ENCODE data around the gene TMEM119.

The TMEM119 gene

DNA sequence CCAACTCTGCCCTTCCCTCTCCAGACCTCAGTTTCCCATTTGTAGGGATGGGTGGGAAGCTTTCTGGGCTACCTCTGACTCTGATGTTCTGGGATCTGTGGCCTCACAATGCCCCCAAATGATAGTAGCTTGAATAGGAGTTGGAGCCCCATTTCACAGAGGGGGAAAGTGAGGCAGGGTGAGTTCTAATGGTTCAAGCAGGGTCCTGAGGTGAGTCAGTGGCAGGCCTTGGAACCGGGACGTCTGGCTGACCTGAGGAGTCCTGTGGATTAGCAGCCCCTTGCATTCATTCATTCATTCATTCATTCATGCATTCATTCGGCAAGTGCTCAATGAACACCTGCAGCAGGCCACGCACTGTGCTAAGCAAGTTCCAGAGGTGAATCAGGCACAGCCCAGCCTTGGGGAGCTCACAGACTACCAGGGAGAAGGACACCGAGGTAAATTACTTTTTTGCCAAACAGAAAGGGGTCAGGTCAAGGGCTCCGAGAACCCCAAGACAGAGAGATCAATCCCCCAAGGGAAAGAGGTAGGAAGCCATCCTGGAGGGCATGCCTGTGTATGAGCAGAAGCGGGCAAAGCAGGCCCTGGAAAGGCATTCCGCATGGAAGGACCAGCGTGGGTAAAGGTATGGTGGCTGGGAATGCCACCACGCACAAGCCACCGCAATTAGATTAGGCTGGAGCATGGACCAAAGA, 818 bp upstream of the TMEM119 start:
- Histone ChIP-seq H3K4me3 (ENCODE audit: low read length) (no peak overlapping the region), H3K9ac (ENCODE audit: low read length) (no peak overlapping the region), H2BK5ac (ENCODE audit: low read length) (no peak overlapping the region), H3K23ac (ENCODE audit: low read length) (no peak overlapping the region), H2AK5ac (ENCODE audit: low read length) (no peak overlapping the region), H3K27me3 (ENCODE audit: insufficient read depth, low read length, poor library complexity) (no peaks in the 10 kb centered on the region), H3K36me3 (ENCODE audit: control insufficient read depth, insufficient read depth, low read length) (no peaks in the 10 kb centered on the region), H3K18ac (ENCODE audit: low read length) (no peak overlapping the region), H3K79me1 (ENCODE audit: low read length) (no peaks in the 10 kb centered on the region), H3K79me2 (ENCODE audit: control insufficient read depth, insufficient read depth, low read length) (no peaks in the 10 kb centered on the region), H3K56ac (ENCODE audit: low read length) (peak overlapping the region; percentile 56), H3K4me2 (ENCODE audit: low read length) (no peak overlapping the region), H4K8ac (ENCODE audit: low read depth, low read length) (no peak overlapping the region), H2BK15ac (replicated peaks; ENCODE audit: low read depth) (no peak overlapping the region), H3K4ac (ENCODE audit: low read depth, low read length) (no peak overlapping the region), H3K4me1 (ENCODE audit: control insufficient read depth, low read depth, low read length) (no peaks in the 10 kb centered on the region), H3K27ac (ENCODE audit: low read depth, low read length) (no peak overlapping the region), H4K5ac (ENCODE audit: low read length) (no peak overlapping the region), H2BK120ac (ENCODE audit: low read depth, low read length) (no peak overlapping the region)
- no CpG with 5 or more reads among the region's 11 CpGs for WGBS (ENCODE audit: extremely low coverage, insufficient coverage, low lambda C conversion rate)
- no peak for DNase-seq

DNA sequence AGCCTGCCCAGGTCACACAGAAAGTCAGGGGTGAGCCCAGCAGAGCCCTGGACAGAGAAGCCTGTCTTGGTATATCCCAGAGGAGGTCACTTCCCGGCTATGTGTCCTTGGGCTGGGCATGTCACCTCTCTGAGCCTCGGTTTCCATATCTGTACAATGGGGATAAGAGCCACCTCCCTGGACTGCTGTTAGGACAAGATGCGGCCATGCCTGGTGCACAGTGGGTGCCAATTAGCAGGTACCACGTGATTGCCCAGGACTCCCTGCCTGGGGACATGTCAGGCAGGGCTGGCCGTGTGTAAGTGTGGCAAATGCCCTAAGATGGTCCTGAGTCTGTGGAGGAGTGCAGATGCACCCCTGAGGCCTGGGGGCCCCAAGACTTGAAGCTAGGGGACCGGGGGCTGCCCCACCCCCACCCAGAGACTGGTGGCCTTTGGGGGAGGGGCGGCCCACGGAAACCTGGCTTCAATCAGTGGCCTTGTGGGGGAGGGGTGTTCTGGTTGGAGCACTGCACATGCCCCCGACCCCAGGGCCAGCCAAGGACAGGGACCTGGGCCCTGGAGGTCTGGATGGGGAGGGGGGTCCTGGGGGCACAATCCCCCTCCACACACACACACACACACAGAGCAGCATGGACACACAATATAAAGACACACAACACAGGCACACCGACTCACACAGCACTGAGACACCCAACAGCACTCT, 878 bp downstream of the TMEM119 start:
- Histone ChIP-seq H3K36me3 (ENCODE audit: control insufficient read depth, insufficient read depth, low read length) (no peaks in the 10 kb centered on the region), H3K4me2 (ENCODE audit: low read length) (no peak overlapping the region), H3K79me1 (ENCODE audit: low read length) (no peaks in the 10 kb centered on the region), H2AK5ac (ENCODE audit: low read length) (no peak overlapping the region), H3K23ac (ENCODE audit: low read length) (no peak overlapping the region), H3K56ac (ENCODE audit: low read length) (no peak overlapping the region), H2BK120ac (ENCODE audit: low read depth, low read length) (no peak overlapping the region), H3K18ac (ENCODE audit: low read length) (no peak overlapping the region), H3K27ac (ENCODE audit: low read depth, low read length) (no peak overlapping the region), H3K9ac (ENCODE audit: low read length) (no peak overlapping the region), H3K27me3 (ENCODE audit: insufficient read depth, low read length, poor library complexity) (no peaks in the 10 kb centered on the region), H4K8ac (ENCODE audit: low read depth, low read length) (no peak overlapping the region), H3K4me3 (ENCODE audit: low read length) (no peak overlapping the region), H2BK5ac (ENCODE audit: low read length) (no peak overlapping the region), H4K5ac (ENCODE audit: low read length) (no peak overlapping the region), H3K79me2 (ENCODE audit: control insufficient read depth, insufficient read depth, low read length) (no peaks in the 10 kb centered on the region), H2BK15ac (replicated peaks; ENCODE audit: low read depth) (no peak overlapping the region), H3K4me1 (ENCODE audit: control insufficient read depth, low read depth, low read length) (no peaks in the 10 kb centered on the region), H3K4ac (ENCODE audit: low read depth, low read length) (no peak overlapping the region)
- WGBS (ENCODE audit: extremely low coverage, insufficient coverage, low lambda C conversion rate) = no CpG with 5 or more reads among the region's 10 CpGs
- no peak for DNase-seq

DNA sequence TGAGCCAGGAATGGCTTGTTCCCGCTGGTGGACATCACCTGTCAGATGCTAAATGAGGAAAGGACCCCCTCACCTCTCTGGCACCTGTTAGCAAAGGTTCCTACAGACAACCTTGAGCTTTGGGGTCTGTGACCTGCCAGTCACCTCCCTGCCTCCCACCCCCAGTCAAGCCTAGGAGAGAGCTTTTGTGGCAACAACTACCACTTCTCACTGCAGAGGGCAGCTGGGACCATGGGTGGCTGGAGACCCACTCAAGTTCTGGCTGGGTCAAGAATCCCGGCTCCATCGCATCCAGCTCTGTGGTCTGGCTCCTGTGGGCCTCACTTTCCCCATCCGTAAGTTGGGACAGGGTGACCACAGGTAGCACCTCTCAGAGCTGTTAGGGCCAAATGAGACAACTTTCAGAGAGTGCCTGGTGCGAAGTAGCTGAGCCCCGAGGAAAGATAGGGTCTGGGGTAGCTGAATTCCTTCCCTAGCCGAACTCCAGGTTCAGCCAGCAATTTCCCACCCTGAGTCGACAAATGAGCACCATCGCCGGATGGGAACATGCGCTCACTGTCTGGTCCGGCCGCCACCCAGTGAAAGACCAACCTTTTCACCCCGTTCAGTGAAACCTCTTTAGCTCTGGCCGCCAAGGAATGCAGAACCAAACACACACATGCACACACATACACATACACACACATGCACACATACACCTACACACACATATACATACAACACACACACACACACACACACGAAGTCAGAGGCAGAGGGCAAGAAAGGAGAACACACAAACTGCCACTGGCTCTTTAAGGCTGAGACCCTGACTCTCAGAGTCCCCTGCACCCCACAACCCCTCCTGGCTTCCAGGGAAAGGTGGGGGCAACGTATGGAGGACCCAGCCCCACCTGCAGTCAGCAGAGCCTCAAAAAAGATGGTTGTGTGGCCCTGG, 1.9 kb downstream of the TMEM119 start:
- no peak overlapping the region for H3K4me3 ChIP-seq (ENCODE audit: low read length)
- H2BK120ac ChIP-seq (ENCODE audit: low read depth, low read length) = no peak overlapping the region

DNA sequence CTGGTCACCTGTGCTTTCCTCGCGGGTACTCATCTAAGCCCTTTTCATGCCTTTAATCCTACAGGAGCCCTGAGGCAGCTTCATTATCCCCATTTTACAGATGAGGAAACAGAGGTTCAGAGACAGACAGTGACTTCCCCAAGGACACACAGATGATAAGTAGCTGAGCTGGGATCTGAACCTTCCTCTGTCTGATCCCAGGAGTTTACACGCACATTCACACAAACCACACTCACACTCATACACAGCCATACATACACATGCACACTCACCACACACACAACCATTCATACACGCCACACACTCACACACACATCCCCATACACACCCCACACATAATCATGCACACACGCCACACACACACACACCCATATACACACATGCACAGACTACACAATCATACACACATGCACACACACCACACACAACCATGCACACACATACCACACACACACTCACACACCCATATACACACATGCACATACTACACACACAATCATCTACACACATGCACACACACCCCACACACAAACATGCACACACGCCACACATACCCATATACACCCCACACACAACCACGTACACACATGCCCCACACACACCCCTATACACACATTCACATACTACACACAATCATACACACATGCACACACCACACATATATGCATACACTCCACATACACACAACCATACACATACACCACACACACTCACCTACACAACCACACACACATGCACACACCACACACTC, 2.7 kb downstream of the TMEM119 start:
- Histone ChIP-seq H3K79me1 (ENCODE audit: low read length) (no peaks in the 10 kb centered on the region), H2AK5ac (ENCODE audit: low read length) (no peak overlapping the region), H3K23ac (ENCODE audit: low read length) (no peak overlapping the region), H3K56ac (ENCODE audit: low read length) (no peak overlapping the region), H3K9ac (ENCODE audit: low read length) (no peak overlapping the region), H3K4me2 (ENCODE audit: low read length) (no peak overlapping the region), H2BK120ac (ENCODE audit: low read depth, low read length) (no peak overlapping the region), H3K27ac (ENCODE audit: low read depth, low read length) (no peak overlapping the region), H2BK5ac (ENCODE audit: low read length) (no peak overlapping the region), H4K8ac (ENCODE audit: low read depth, low read length) (no peak overlapping the region), H3K18ac (ENCODE audit: low read length) (no peak overlapping the region), H3K4me1 (ENCODE audit: control insufficient read depth, low read depth, low read length) (no peaks in the 10 kb centered on the region), H2BK15ac (replicated peaks; ENCODE audit: low read depth) (no peak overlapping the region), H3K4ac (ENCODE audit: low read depth, low read length) (no peak overlapping the region), H3K27me3 (ENCODE audit: insufficient read depth, low read length, poor library complexity) (no peaks in the 10 kb centered on the region), H4K5ac (ENCODE audit: low read length) (no peak overlapping the region), H3K4me3 (ENCODE audit: low read length) (no peak overlapping the region), H3K79me2 (ENCODE audit: control insufficient read depth, insufficient read depth, low read length) (no peaks in the 10 kb centered on the region), H3K36me3 (ENCODE audit: control insufficient read depth, insufficient read depth, low read length) (no peaks in the 10 kb centered on the region)
- 100% methylated on average over 4 of the region's 7 CpGs for WGBS (ENCODE audit: extremely low coverage, insufficient coverage, low lambda C conversion rate)
- DNase-seq = no peak

More for the DNA sequence above, 1.9 kb downstream of the TMEM119 start:
- Histone ChIP-seq H3K4me1 (ENCODE audit: control insufficient read depth, low read depth, low read length) (no peaks in the 10 kb centered on the region), H3K4ac (ENCODE audit: low read depth, low read length) (no peak overlapping the region), H3K18ac (ENCODE audit: low read length) (no peak overlapping the region), H3K27ac (ENCODE audit: low read depth, low read length) (no peak overlapping the region), H2BK15ac (replicated peaks; ENCODE audit: low read depth) (no peak overlapping the region), H2BK5ac (ENCODE audit: low read length) (no peak overlapping the region), H3K56ac (ENCODE audit: low read length) (no peak overlapping the region), H2AK5ac (ENCODE audit: low read length) (no peak overlapping the region), H4K8ac (ENCODE audit: low read depth, low read length) (no peak overlapping the region), H3K36me3 (ENCODE audit: control insufficient read depth, insufficient read depth, low read length) (no peaks in the 10 kb centered on the region), H3K23ac (ENCODE audit: low read length) (no peak overlapping the region), H3K27me3 (ENCODE audit: insufficient read depth, low read length, poor library complexity) (no peaks in the 10 kb centered on the region), H3K79me2 (ENCODE audit: control insufficient read depth, insufficient read depth, low read length) (no peaks in the 10 kb centered on the region), H3K4me2 (ENCODE audit: low read length) (no peak overlapping the region), H3K79me1 (ENCODE audit: low read length) (no peaks in the 10 kb centered on the region), H4K5ac (ENCODE audit: low read length) (no peak overlapping the region), H3K9ac (ENCODE audit: low read length) (no peak overlapping the region)
- no CpG with 5 or more reads among the region's 17 CpGs for WGBS (ENCODE audit: extremely low coverage, insufficient coverage, low lambda C conversion rate)
- DNase-seq = no peak

DNA sequence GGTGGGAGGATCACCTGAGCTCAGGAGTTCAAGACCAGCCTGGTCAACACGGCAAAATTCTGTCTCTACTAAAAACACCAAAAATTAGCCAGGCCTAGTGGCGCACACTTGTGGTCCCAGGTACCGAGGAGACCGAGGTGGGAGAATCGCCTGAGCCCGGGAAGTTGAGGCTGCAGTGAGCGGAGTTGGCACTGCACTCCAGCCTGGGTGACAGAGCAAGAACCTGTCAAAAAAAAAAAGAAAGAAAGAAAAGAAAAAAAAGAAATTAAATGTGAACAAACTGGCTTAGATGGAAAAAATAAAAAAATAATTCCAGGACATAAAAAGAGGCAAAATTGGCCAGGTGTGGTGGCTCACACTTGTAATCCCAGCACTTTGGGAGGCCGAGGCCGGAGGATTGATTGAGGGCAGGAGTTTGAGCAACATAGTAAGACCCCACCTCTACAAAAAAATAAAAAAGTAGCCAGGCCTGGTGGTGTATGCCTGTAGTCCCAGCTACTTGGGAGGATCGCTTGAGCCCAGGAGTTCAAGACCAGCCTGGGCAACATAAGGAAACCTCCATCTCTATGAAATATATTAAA, 3.5 kb downstream of the TMEM119 start:
- no peak overlapping the region for H4K5ac ChIP-seq (ENCODE audit: low read length)
- no CpG with 5 or more reads among the region's 10 CpGs for WGBS (ENCODE audit: extremely low coverage, insufficient coverage, low lambda C conversion rate)
- H3K79me2 ChIP-seq (ENCODE audit: control insufficient read depth, insufficient read depth, low read length) = no peaks in the 10 kb centered on the region

More for the DNA sequence above, 3.5 kb downstream of the TMEM119 start:
- Histone ChIP-seq H3K4me3 (ENCODE audit: low read length) (no peak overlapping the region), H3K36me3 (ENCODE audit: control insufficient read depth, insufficient read depth, low read length) (no peaks in the 10 kb centered on the region), H3K4me2 (ENCODE audit: low read length) (no peak overlapping the region), H4K8ac (ENCODE audit: low read depth, low read length) (no peak overlapping the region), H3K23ac (ENCODE audit: low read length) (no peak overlapping the region), H2AK5ac (ENCODE audit: low read length) (no peak overlapping the region), H3K27ac (ENCODE audit: low read depth, low read length) (no peak overlapping the region), H3K4ac (ENCODE audit: low read depth, low read length) (no peak overlapping the region), H2BK5ac (ENCODE audit: low read length) (no peak overlapping the region), H3K27me3 (ENCODE audit: insufficient read depth, low read length, poor library complexity) (no peaks in the 10 kb centered on the region), H3K4me1 (ENCODE audit: control insufficient read depth, low read depth, low read length) (no peaks in the 10 kb centered on the region), H2BK15ac (replicated peaks; ENCODE audit: low read depth) (no peak overlapping the region), H3K9ac (ENCODE audit: low read length) (no peak overlapping the region), H3K18ac (ENCODE audit: low read length) (no peak overlapping the region), H2BK120ac (ENCODE audit: low read depth, low read length) (no peak overlapping the region), H3K79me1 (ENCODE audit: low read length) (no peaks in the 10 kb centered on the region), H3K56ac (ENCODE audit: low read length) (no peak overlapping the region)
- DNase-seq = no peak

All from mesendoderm (in vitro differentiated cells).